Measurements from ENCODE around the gene CACNA2D2. TPM values are rescaled to one million over a fixed set of nuclear protein-coding genes. Genes with fewer than 3 reads are reported as not detected.

Gene CACNA2D2
- total and polyA plus RNA-seq, 2 of the 13 experiments (the other 11 are each of a cell fraction or from before 2014, with no cell fraction given): not detected

GRCh38 chr3:50374363-50375257 lies 128.8 kb downstream of the CACNA2D2 start:
- Histone ChIP-seq H3K4me3 (replicated peaks in 1 of 3; ENCODE audit: insufficient read depth in 1 of 3, low read depth in 2 of 3, low read length in 3 of 3) (no peak overlapping the region), H3K27me3 (ENCODE audit: control insufficient read depth in 1 of 2, insufficient read depth in 2 of 2, low read length in 2 of 2) (peaks cover 9 to 37% of the 10 kb centered on the region in 2 experiments; a peak in 4 of 5 replicates), H3K4me1 (ENCODE audit: insufficient read depth, low read length) (peaks cover 15% of the 10 kb centered on the region), H4K20me1 (ENCODE audit: insufficient read depth, low read length) (no peaks in the 10 kb centered on the region), H3K9ac (ENCODE audit: insufficient read depth, low read depth, low read length) (no peak overlapping the region), H3K27ac (ENCODE audit: extremely low read length, insufficient read depth, low read length) (no peak overlapping the region), H3K36me3 (replicated peaks in 1 of 2; ENCODE audit: control insufficient read depth in 1 of 2, insufficient read depth in 2 of 2, low read length in 2 of 2) (no peaks in the 10 kb centered on the region), H3K79me2 (ENCODE audit: insufficient read depth, low read length) (no peaks in the 10 kb centered on the region), H2AFZ (ENCODE audit: low read length) (no peak overlapping the region), H3K9me3 (ENCODE audit: low read length) (no peaks in the 10 kb centered on the region), H3K4me2 (ENCODE audit: low read depth, low read length) (no peak overlapping the region)
- no TSS peak for BruUV-seq (replicated peaks)
- ATAC-seq (no peak), FAIRE-seq (no peak), DNase-seq (ENCODE audit: low spot score) (no peak)
- in situ Hi-C loops (cut with HindIII; ENCODE audit: extremely low pct_ligation_motif_present, low pct_unique_long_range_greater_than_20kb) (no loop called here), intact Hi-C loops (cut with micrococcal nuclease; ENCODE audit: unreplicated experiment) (loop anchor here (5.0 kb wide), 1 partner anchor 143 kb away; no protein-coding TSS in a partner anchor)
- TF ChIP-seq ZNF263 (CRISPR knock-in tag; IDR thresholded peaks at IDR 0.05) (no peak), MAFF (IDR thresholded peaks at IDR 0.05; ENCODE audit: low read depth, low read length) (0 out of 2 replicates have a peak, but pooled peaks have one; percentile 32), ZNF275 (CRISPR knock-in tag; IDR thresholded peaks at IDR 0.05; ENCODE audit: borderline replicate concordance) (no peak), MAFK (conservative IDR thresholded peaks at IDR 0.05 in 1 of 2, IDR thresholded peaks at IDR 0.05 in 1 of 2; ENCODE audit: low read length in 2 of 2) (peak; percentile 28 to 40), ARNT (IDR thresholded peaks at IDR 0.05) (no peak)
- WGBS (ENCODE audit: low lambda C conversion rate): 34% methylated on average over 10 of the region's 22 CpGs
- ChIA-PET POLR2A (no interaction called here), CTCF (ENCODE audit: low intra/inter-chr PET ratio, low total read pairs) (no interaction called here)

All from HepG2 (cell line).